Measurements from ENCODE around the gene SYT15. TPM values are rescaled to one million over a fixed set of nuclear protein-coding genes. Genes with fewer than 3 reads are reported as not detected.

The SYT15 gene
- total RNA-seq, 1 donor: under 0.01 TPM

GRCh38 chr10:46555713-46556514 lies 23.0 kb upstream of the SYT15 start:
- TF ChIP-seq CTCF (IDR thresholded peaks at IDR 0.05; ENCODE audit: insufficient read depth, low read depth, low read length): no peak
- DNase-seq (ENCODE audit: low read depth): no peak
- H3K4me3 ChIP-seq (ENCODE audit: low read depth, low read length): no peak overlapping the region

DNA sequence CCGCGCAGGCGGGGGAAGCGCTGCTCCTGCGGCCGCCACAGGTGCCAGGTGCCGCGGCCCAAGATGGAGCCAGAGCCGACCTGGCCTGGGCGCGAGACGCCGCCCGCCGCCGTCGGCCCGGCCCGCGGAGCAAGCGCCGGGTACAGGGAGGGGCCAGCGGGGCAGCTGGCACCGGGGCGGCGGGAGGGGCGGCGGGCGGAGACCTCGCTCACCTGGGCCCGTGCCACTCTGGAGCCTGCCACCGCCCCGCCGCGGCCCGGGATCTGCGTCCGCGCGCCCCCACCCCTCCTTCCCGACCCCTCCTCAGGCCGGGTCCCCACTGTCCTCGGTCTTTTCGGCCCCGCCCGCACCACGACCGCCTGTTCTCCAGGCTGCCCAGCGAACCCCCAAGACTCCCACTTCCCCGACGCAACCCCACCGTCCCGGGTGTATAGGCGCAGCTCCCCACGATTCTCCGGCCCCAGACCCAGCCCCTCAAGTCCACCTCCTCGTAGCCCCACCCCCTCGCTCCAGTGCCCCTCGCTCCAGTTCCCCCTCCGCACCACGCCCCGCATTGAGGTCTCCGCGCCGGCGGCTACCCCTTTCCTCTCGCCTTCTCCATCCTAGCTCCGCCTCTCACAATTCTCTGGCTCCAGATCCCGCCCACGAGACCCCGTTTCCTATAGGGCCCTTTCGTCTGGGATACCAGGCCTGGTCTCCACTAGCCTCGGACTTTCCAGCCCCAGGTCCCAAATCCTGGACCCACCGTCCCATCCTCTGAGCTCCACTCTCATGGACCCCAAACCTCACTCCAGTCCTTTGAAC lies 22.2 kb upstream of the SYT15 start, which contains the start of gene GPRIN2:
Gene GPRIN2, minus strand, starts transcription at position 144 of the 804 bp plus-strand sequence. CDS start 5,922 bp downstream, outside the sequence.
- H3K4me3 ChIP-seq (ENCODE audit: low read depth, low read length): no peak within 1 kb of the TSS
- no peak for DNase-seq (ENCODE audit: low read depth)
- TF ChIP-seq CTCF (IDR thresholded peaks at IDR 0.05; ENCODE audit: insufficient read depth, low read depth, low read length): no peak

DNA sequence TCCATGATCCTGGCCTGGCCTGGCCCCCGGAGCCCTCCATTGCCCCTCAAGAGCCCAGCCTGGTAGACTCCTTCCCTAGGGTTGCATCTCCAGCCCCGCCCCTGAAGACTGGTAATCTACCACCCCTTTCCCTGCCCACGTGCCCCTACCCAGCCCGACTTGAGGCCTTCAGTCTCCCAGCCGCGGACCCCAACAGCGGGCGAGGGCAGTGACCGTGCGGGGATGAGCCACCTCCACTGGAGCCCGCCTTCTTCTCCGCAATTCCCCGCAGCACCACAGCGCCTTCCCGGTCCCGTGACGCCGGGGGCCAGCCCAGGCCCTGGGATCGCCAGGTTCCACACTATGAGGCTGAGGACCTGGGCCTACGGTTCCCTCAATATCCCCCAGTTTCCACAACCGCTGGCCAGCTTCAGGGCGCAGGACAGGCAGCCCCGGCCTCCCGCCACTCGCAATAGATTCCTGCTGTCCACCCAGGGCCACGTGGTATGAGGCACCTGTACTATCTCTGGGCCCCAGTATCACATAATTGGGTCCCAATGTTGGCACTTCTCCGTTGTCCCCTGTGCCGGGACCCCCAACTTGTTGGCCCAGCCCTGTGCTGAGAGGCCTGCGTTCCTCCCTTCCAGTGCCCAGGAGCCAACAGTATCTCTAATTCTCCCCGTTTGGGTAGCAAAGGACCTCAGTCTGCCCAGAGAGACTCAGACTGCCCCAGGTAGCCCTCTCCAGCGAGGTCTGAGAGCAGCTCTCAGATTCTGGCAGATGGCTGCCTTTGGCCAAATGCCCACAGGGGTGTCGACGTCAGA lies 21.4 kb upstream of the SYT15 start:
- no peak for TF ChIP-seq CTCF (IDR thresholded peaks at IDR 0.05; ENCODE audit: insufficient read depth, low read depth, low read length)
- no peak overlapping the region for H3K4me3 ChIP-seq (ENCODE audit: low read depth, low read length)
- DNase-seq (ENCODE audit: low read depth): no peak

DNA sequence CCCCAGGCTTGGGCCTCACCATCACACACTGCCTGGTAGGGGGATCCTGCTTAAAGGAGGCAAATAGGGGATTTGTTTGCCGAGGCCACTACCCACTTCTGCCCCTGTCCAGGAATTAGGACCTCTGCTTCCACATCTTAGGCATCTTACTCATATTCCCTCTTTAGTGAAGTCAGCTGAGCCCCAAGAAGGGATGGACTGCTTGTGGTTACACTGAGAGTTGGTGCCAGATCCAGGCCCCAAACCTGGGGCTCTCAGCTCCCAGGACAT lies 20.9 kb upstream of the SYT15 start:
- TF ChIP-seq CTCF (IDR thresholded peaks at IDR 0.05; ENCODE audit: insufficient read depth, low read depth, low read length): no peak
- DNase-seq (ENCODE audit: low read depth): no peak
- no peak overlapping the region for H3K4me3 ChIP-seq (ENCODE audit: low read depth, low read length)

DNA sequence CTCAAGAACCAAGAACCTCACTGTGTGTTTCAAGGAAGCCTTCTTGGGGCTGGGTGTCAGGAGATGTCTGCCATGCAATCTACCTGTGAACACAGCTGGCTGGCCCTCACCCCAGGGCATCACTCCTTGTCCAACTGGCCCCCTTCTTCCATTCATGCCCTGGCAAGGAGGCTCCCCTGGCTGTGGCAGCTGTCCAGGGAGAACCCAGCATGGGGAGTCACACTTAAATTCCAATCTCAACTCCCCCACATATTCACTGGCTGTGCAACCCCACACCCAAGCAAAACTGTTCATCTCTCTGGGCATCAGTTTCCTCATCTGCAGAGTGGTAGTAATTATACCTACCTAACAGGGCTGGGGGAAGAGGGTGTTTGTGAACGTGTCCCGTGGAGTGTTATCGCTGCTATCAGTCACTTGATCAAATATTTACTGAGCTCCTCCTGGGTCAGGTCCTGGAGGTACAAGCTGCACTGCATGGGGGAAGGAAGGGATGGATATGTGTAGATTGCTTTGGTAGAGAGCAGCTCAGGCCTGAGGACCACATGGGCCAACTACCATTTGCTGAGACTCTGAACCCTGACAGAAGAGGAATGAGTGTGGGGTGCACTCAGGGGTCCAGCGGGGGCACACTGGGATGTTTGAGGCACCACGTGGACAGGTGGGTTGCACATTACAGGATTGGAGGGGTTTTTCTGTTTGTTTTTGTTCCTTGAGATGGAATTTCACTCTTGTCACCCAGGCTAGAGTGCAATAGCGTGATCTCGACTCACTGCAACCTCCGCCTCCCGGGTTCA lies 20.3 kb upstream of the SYT15 start:
- DNase-seq (ENCODE audit: low read depth): no peak

More for the DNA sequence above, 20.3 kb upstream of the SYT15 start:
- no peak for TF ChIP-seq CTCF (IDR thresholded peaks at IDR 0.05; ENCODE audit: insufficient read depth, low read depth, low read length)
- no peak overlapping the region for H3K4me3 ChIP-seq (ENCODE audit: low read depth, low read length)
